Fibroblast of skin of scalp (primary cell): ENCODE data around the gene PAEP.

Experiments
- DNase-seq: peaks from one replicate; pipeline ENCODE4 v3.0.0-alpha.2; 2013

PAEP gene

DNA sequence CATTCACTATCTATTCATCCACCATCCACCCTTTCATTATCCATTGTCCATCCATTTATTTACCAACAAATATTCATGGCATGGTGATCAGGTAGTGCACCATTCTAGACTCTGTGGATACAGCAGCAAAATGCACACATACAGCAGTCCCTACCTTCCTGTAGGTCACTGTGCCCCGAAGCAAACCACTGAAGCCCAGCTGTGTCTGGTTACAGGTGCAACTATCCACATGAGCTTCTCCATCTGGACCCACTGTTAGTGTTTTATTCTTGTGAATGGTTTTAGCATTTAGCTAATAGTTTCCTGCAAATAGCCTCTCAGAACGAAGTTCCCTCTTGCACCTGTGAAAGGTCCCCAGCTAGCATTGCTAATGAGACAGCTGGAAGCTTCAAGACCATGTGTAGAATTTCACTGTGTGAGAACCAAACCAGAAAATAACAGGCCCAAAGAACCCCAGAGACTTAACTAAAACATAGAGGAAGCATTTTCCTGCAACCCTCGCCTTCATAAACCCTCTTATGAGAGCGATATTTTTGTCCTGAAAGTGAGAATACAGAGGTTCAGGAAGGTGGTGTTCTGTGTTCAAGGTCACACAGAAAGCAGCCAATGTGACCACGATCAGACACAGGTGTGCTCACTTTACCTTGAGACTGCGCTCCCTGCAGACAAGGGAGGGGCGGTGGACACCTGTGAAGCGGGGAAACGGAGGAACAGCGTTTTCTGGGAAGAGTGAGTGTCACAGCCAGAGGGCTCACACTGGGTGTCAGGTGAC is 18.5 kb downstream of the PAEP start:
- DNase-seq = no peak

DNA sequence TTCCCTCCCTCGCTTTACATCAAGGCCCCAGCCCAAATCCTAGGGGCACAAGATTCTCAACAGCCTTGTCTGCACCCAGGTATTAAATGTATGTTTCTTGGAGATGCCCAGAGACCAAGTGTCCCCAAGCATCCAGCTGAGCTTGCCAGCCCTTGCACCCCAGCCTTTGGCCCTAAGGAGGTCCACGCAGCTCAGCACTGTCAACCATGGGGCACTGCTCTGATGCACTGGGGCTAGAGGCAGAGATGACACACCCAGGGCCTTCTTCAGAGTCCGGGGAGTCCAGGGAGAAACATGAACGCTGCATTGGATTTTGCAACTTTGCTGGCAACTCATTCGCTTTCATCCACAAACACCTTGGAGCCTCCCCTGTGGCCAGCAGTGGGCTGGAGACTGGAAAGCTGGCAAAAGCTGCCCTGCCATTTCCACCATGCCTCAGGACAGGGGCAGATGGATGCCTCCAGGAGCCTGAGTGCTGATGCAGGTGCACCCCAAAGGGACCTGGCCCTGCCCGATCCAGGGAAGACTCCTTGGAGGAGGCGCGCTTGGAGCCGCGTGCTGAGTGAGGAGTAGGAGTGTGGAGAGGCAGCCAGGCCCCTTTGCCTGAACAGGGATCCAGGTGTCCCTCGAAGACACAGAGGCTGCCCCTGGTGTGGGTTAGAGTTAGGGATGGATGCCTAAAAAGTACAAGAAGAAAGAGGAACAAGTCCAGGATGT is 19.3 kb downstream of the PAEP start:
- DNase-seq = no peak

DNA sequence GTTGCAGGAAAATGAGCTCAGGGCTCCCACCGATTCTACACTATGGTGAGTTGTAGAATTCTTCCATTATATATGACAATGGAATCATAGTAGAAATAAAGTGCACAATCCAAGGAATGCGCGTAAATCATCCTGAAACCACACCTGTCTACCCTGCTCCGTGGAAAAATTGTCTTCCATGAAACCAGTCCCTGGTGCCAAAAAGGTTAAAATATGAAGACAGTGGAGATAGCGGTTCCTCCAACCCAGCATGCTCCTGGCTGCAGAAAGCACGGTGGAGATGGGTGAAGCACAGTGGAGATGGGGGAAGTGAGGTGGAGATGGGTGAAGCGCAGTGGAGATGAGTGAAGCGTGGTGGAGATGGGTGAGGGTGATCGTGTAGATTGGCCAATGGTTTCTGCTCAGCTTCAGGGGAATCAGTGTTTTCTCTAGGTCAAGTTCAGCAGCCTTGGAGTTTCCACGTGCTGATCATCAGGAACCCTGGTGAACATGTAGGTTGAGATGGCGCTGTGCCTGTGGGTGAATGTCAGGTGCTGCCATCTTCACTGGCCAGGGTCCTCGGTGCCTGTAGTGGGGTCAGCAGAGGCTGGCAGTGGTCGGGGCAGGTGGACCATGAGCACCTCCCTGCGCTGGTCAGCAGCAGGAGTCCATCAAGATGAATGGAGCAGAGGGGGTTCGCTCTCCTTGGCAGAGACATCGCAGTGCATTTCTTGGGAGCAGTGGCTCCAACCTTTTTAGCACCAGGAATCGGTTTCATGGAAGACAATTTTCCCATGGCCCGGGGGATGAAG is 20.3 kb downstream of the PAEP start:
- no peak for DNase-seq

DNA sequence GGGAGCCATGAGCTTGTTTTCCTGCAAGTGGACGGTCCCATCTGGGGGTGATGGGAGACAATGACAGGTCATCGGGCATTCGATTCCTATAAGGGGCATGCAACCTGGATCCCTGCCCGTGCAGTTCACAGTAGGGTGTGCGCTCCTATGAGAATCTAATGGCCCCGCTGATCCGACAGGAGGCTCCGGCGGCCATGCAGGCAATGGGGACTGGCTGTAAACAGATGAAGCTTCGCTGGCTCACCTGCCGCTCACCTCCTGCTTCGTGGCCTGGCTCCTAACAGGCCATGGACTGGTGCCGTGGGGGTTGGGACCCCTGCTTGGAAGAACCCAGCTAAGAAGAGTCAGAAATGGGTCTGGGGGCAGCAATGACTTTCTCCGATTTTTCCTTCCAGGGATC is 21.0 kb downstream of the PAEP start:
- DNase-seq = no peak

DNA sequence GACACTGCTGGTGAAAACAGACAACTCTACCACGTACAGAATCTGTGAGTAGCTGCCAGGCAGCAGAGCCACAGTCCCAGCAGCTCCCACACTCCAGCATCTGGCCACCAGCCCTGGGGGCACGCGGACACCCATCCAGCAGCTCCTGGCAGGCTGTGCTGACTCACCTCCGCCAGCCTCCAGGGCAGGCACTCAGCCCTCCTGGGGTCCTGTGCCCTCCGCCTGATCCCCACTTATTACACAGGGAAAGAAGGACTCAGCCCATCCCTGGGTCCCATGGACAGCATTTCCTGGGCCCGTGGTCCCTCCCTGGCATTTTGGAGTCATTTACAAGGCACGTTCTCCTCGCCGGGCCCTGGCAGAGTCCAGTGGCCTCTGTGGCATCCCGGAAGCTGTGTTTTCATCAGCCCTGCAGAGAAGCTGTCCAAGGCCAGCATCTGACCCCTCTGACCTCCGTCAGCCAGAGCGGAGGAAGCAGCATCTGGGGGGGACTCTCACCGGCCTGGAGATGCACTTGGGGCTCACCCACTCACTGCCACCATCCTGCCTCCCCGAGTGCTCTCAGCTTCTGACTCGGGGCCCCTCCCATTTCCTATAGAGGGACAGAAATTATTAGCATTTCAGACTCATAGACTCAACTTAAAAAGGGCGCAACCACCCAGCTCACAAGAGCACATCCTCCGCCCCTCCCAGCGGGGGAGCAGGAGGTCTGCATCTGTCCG is 21.6 kb downstream of the PAEP start:
- DNase-seq = no peak

DNA sequence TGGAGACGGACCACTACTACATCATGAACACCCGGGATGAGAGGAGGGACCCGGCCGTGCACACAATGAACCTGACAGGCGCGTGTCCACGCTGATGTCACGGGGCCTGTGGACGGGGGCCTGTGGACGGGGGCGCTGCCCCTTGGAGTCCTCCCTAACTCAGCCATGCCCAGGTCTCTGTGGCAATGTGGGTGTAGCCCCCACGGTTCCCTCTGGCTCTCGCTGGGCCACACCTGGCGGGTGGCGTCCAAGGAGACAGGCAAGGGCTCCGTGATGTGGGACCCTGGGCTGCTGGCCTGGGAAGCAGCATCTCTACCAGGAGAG is 22.1 kb downstream of the PAEP start:
- no peak for DNase-seq

DNA sequence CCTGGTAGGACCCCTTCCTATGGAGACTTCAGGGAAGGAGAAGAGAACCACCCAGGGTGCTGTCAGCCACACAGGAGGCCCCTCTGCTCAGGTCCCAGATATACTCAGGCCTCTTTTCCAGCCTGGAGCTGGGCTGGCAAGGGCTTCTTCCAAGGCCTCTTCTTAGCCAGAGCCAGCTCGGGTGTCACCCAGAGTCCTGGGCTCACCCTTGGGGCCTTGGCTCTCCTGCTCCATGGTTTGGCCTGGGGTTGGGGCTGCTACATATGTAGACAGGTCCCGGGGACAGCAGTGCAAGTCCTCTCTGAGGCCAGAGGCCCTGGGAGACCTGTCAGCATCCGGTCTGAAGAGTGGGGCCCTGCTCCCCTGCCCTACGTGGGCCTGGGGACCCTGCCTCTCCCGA is 22.8 kb downstream of the PAEP start:
- no peak for DNase-seq

DNA sequence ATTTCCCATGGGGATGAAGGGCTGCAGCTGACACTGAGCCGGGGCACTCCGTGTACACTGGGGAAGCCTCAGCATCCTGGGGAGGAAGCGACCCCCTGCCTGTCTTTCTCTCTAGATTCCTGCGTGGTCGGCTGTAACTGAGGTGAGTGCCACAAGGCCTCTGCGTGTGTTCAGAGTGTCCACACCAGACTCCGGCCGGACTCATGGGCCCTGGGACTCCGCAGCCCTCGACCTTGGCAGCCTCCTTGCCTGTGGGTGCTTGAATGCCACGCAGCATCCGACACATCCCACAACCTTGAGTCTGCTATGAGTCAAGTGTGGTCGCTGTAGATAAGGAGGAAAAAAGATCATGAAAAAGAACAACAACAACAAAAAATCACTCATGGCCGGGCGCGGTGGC is 23.4 kb downstream of the PAEP start:
- no peak for DNase-seq

DNA sequence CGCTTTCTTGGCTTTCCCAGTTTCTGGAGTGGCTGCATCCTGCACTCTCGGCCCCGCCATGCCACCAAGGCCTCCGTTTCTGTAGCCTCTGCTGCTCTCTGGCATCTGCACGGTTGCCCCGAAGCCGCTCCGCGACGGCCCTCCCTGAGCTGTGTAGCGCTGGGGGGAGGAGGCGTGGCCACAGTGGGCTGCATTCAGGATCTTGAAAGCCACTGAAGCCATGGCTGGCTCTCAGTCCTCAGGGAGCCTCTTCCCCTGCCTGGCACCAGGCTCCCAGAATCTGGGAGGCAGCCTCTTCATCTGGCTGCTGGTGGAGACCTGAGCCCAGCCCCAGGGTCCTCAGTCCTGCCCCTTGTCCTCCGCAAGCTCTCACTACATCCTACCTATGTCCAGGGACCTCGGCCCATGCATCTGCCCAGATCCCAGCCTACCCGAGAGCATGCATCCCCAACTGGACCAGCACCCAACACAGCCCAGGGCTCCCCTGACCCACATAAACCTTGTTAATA is 25.1 kb downstream of the PAEP start:
- no peak for DNase-seq

DNA sequence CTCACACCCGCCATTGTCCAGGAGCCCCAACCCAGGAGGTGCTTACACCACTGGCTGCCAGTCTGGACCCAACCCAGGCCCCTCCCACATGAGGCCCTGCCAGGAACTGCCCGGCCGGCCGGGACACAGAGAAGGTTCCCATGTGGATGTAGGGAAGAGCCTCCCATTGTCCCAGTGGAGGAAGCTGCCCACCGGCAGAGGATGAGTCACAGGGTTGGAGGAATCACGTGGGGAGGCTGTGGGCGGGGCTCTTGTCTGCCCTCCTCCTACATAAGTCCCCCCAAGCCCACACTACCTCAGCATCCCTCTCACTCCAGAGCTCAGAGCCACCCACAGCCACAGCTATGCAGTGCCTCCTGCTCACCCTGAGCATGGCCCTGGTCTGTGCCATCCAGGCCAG is 26.1 kb downstream of the PAEP start:
- no peak for DNase-seq

DNA sequence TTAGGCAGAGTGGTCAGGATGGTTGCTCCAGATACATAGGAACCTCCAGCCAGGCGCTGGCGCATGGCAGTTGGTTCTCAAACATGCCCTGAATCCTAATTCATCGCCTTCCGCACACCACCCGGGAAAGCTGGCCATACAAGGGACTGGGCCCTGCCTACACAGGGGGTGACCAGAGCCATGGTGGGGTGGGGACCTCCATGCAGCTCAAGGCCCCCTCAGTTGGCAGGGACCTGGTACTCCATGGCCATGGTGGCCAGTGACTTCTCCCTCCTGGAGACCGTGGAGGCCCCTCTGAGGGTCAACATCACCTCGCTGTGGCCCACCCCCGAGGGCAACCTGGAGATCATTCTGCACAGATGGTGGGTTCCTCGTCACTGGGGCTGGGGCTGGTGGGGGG is 26.8 kb downstream of the PAEP start:
- no peak for DNase-seq

DNA sequence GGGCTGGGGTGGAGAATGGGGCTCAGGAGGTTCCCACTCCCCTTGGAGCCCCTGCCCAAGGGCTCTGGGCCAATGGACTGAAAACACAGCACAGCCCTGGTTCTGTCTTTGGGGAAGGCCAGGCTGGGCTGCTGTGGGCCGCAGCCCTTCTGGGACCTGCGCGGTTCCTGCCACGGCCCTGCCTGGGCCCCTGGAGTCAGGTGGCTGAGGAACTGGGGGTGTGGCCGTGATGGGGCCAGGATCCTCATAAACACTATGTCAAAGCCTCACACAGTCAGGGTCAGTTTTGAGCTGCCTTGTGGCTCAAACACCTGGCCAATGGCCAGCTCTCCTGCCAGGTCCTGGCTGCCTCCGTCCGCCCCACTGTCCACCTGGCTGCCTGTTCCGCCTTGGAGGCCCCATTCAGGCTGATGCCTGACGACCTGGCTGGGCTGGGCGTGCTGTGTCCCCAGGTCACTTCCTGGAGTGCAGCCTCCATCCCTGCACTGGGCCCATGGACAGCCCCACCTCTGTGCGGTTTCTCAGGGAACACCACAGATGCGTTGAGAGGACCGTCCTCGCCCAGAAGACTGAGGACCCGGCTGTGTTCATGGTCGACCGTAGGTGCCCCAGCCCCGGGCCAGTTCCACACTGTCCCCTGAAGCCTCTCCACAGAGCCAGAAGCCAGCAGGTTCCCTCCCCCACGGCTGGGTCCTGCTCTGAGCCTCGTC is 27.5 kb downstream of the PAEP start:
- DNase-seq = no peak

DNA sequence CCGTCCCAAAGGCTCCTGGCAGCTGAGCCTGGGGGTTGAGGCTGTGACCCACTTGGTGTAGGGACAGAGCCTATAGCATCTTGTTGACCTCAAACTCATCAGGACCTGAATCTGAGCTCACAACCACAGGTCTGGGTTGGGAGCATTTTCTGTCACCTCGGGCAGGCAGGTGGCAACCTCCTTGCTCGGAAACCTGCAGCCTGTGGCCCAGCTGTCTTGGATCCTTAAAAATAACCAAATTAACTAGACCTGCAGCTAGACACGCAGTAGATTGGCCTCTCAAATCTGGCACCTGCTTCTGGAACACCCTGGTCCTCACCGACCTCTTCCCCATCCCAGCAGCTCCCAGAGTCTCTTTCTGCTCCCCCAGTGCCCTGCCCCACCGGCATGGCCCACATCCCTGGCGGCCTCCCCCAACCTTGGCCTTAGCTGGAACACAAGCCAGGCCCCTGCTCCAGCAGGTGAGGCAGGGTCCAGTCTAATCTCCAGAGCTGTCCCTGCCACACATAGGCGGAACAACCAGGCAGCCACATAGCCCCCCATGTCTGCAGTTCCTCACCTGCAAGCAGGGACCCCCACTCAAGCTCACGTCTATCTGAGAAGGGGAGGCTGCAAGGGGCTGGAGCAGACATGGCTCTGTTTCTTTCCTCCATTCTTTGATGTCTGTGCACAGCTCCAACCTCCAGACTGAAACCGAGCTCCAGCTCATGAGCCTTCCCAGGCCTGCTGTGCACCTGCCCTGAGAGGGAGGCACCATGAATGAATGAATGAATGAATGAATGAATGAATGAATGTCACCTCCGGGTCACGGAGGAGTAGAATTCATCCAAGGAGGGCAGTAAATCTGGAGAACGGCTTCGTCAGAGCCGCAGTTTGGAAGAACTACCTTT is 28.3 kb downstream of the PAEP start:
- DNase-seq = no peak

DNA sequence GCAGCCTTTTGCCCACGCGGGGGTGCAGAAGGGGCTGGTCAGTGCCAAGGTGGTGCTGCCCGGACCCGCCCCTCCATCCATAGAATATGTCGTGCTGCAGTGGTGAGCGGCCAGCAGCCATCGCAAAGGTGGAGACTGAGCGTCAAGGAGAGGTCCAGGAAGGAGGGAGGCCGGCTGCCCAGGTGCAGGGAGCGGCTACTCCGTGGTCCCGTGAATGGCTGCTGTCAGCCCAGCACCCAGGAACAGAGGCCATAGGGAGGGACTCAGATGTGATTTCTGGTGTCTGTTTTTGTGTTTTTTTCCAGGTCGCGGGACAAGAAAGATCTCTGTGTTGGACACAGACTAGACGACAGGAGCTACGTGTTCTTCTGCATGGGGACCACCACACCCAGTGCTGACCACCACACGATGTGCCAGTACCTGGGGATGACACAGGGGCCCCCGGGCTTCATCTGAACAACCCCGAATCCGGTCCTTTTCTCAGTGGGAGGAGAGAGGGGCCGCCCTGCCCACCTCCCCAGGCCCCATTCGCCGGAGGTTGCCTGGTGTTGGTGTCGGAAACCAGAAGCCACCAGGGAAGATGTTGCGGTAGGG is 29.0 kb downstream of the PAEP start:
- no peak for DNase-seq

DNA sequence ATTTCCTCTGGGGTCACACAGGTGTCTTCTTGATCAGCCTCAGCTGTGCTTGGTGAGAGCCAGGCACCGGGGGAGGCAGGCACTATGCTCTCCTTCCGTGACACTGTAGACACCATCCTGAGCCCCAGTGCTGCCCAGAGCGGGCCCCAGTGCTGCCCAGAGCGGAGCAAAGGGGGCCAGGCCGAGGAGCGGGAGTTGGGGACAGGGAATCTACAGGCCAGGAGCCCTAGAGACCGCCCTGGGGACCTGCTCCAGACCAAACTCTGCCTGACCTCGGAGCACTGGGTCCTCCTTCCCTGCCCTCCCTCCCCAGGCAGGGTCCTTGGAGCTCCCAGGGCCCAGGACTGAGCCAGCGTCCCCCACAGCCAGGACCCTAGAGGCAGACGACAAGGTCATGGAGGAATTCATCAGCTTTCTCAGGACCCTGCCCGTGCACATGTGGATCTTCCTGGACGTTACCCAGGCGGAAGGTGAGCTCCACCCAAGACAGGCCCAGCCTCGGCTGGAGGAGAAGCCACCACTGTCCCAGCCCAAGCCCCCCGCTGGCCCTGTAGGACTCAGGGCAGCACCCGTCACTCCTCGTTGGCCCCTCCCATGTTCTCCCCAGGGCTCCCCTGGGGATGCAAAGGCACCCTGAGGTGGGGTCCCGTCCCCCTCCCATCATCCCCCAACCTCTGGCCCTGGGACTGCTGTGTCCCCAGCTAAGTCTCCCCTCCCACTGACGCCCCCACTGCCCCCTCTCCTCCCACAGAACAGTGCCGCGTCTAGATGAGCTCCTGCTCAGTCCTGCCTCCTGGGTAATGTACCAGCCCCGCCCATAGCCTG is 30.2 kb downstream of the PAEP start:
- no peak for DNase-seq

DNA sequence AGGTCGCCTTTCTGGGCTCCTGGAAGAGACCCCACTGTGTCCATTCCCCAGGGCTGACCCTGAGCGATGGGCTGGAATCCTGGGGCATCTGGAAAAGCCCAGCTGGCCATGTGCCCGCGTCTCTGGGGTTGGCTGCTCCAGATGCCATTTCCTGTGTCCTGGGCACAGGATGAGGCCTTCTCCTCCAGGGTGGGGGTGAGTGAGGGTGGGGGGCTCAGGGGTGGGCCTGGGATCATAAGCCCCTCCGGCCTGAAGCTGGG is 30.7 kb downstream of the PAEP start:
- no peak for DNase-seq

DNA sequence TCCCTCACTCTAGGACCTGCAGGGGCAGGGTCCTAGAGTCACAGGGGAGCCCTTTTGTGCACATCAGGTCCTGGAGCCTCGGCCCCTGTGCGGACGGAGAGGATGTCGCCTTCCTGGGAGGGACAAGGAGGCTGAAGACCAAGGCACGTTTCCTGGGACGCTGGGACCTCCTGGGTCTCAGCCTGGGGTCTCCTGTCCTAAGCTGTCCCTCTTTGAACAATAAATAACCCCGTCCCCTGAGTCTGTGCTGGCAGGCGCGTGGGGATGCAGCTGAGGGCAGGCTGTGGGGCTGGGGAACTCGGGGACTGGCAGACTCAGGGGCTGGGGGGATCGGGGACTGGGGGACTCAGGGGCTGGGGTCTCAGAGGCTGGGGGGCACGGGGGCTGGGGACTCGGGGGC is 31.1 kb downstream of the PAEP start:
- no peak for DNase-seq

DNA sequence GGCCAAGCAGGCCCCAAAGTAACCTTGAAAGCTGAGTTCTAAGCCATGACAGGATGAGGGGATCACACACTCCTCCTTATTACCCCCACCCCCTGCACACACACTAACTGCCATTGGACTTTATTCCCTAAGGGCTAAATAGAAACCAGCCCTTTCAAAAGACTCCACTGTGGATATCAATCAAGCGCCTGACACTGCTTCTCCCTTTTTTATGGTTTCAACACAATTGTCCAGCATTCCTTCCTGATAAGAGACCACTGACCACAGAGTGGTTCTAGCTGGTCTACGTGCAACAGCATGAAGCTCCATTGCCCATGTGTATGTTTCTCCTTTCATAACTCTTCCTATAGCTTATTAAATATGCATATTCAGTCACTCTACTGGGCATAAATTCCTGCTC is 34.7 kb downstream of the PAEP start:
- DNase-seq = no peak

DNA sequence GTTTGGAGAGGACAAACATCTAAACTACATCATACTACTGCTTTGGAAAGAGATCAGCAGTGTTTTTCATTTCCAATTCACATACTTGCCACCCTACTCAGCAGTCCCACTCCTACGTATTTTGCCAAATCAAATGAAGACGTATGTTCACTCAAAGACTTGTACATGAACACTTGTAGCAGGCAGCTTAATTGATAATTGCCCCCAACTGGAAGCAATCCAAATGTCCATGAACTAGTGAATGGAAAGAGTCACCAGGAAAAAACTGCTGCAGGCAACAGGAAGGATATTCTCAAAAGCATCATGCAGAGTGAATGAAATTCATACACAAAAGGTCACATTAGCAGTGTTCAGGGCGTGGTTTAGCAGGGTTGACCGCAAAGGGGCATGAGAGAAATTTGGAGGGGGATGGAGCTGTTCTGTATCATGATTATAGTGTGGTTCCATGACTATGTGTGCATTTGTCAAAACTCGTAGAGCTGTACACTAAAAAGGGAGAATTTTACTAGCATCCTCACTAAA is 38.8 kb downstream of the PAEP start:
- no peak for DNase-seq

DNA sequence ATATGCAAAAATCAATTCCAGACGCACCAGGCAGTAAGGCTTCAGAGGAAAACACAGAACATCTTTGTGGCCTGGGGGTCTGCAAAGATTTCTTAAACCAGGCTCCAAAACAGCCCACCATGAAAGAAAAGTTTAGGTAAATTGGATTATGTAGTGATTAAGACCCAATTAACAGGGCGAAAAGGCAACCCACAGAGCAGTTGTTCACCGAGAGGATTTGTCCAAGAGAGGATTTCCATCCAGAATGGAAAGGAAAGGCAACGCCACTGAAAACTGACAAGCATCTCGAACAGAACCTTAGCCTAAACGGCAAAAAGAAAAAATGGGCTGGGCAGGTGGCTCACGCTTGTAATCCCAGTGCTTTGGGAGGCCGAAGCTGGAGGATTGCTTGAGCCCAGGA is 40.4 kb downstream of the PAEP start:
- DNase-seq = no peak
